H9 (cell line): ENCODE measurements around the gene SPATS2. TPM values are rescaled to one million over a fixed set of nuclear protein-coding genes. Genes with fewer than 3 reads are reported as not detected.

Experiments used
- DNase-seq: peaks from one replicate; pipeline ENCODE4 v3.0.0-alpha.2; 2017
- H2AFZ ChIP-seq: one replicate; pipeline ENCODE4 v1.6.1; 2013; ENCODE audit warnings: mild to moderate bottlenecking, low read length, control low read depth, moderate library complexity
- H2AK5ac ChIP-seq: 2 replicates; pipeline ENCODE4 v1.6.1; 2013; ENCODE audit warnings: low read length, control low read depth, mixed read lengths; ENCODE audit not compliant: insufficient read length
- H2BK120ac ChIP-seq: one replicate; pipeline ENCODE4 v1.6.1; 2013; ENCODE audit warnings: low read depth, mild to moderate bottlenecking, low read length, control low read depth, inconsistent platforms; ENCODE audit not compliant: poor library complexity, severe bottlenecking
- H2BK12ac ChIP-seq: 2 replicates; pipeline ENCODE4 v1.6.1; 2013; ENCODE audit warnings: low read length, control low read depth, mixed read lengths, low read depth; ENCODE audit not compliant: insufficient read length
- H2BK15ac ChIP-seq: 2 replicates; pipeline ENCODE4 v1.6.1; 2013; ENCODE audit warnings: low read depth, low read length, control low read depth
- H2BK20ac ChIP-seq: one replicate; pipeline ENCODE4 v1.6.1; 2013; ENCODE audit warnings: low read depth, mild to moderate bottlenecking, low read length, control low read depth, inconsistent platforms; ENCODE audit not compliant: poor library complexity, severe bottlenecking
- H2BK5ac ChIP-seq: 2 replicates; pipeline ENCODE4 v1.6.1; 2013; ENCODE audit warnings: low read length, control low read depth, mixed read lengths; ENCODE audit not compliant: insufficient read length
- H3K14ac ChIP-seq: 2 replicates; pipeline ENCODE4 v1.6.1; 2013; ENCODE audit warnings: low read length, control low read depth; ENCODE audit not compliant: insufficient read depth
- H3K18ac ChIP-seq: 2 replicates; pipeline ENCODE4 v1.6.1; 2013; ENCODE audit warnings: low read depth, mild to moderate bottlenecking, mixed read lengths, low read length, control low read depth; ENCODE audit not compliant: insufficient read length
- H3K23ac ChIP-seq: 2 replicates; pipeline ENCODE4 v1.6.1; 2013; ENCODE audit warnings: low read length, control low read depth, mixed read lengths, low read depth; ENCODE audit not compliant: insufficient read length
- H3K23me2 ChIP-seq: 2 replicates; pipeline ENCODE4 v1.6.1; 2013; ENCODE audit warnings: low read depth, mild to moderate bottlenecking, mixed read lengths, low read length, control low read depth; ENCODE audit not compliant: insufficient read length, poor library complexity, severe bottlenecking
- H3K27ac ChIP-seq: 2 replicates; pipeline ENCODE4 v1.5.1; 2013; ENCODE audit warnings: low read length, control low read depth, mixed read lengths, low read depth; ENCODE audit not compliant: insufficient read length
- H3K27me3 ChIP-seq: 2 replicates; pipeline ENCODE4 v1.6.1; 2013; ENCODE audit warnings: low read length, control low read depth, inconsistent platforms; ENCODE audit not compliant: insufficient read depth
- H3K4ac ChIP-seq: 2 replicates; pipeline ENCODE4 v1.6.1; 2013; ENCODE audit warnings: low read depth, mild to moderate bottlenecking, control low read depth, inconsistent platforms, low read length, moderate library complexity
- H3K4me1 ChIP-seq: 2 replicates; pipeline ENCODE4 v1.6.1; 2013; ENCODE audit warnings: low read length, control low read depth, inconsistent platforms; ENCODE audit not compliant: insufficient read depth
- H3K4me2 ChIP-seq: 2 replicates; pipeline ENCODE4 v1.6.1; 2013; ENCODE audit warnings: low read length, control low read depth, mixed read lengths; ENCODE audit not compliant: insufficient read length, insufficient read depth
- H3K56ac ChIP-seq: 2 replicates; pipeline ENCODE4 v1.6.1; 2013; ENCODE audit warnings: low read depth, mild to moderate bottlenecking, mixed read lengths, low read length, control low read depth; ENCODE audit not compliant: insufficient read length
- H3K79me1 ChIP-seq: 2 replicates; pipeline ENCODE4 v1.6.1; 2013; ENCODE audit warnings: low read depth, mild to moderate bottlenecking, moderate library complexity, low read length, control low read depth, inconsistent platforms; ENCODE audit not compliant: insufficient read depth, poor library complexity, severe bottlenecking
- H3K79me2 ChIP-seq: 2 replicates; pipeline ENCODE4 v1.6.1; 2013; ENCODE audit warnings: low read length, control low read depth, inconsistent platforms; ENCODE audit not compliant: insufficient read depth
- H3K9ac ChIP-seq: 2 replicates; pipeline ENCODE4 v1.6.1; 2013; ENCODE audit warnings: low read length, control low read depth, mixed read lengths; ENCODE audit not compliant: insufficient read length; ENCODE audit errors: extremely low read depth
- H3K9me3 ChIP-seq: one replicate; pipeline ENCODE4 v1.6.1; 2013; ENCODE audit warnings: low read depth, low read length, inconsistent platforms; ENCODE audit not compliant: control insufficient read depth
- H3T11ph ChIP-seq: one replicate; pipeline ENCODE4 v1.6.1; 2013; ENCODE audit warnings: mild to moderate bottlenecking, low read length, control low read depth, inconsistent platforms
- H4K20me1 ChIP-seq: one replicate; pipeline ENCODE4 v1.6.1; 2013; ENCODE audit not compliant: control insufficient read depth, insufficient read length, insufficient read depth
- H4K5ac ChIP-seq: 2 replicates; pipeline ENCODE4 v1.6.1; 2013; ENCODE audit warnings: low read depth, mild to moderate bottlenecking, mixed read lengths, low read length, control low read depth; ENCODE audit not compliant: insufficient read length
- H4K8ac ChIP-seq: replicated peaks from 2 replicates; pipeline ENCODE4 v1.6.1; 2013; ENCODE audit warnings: low read length, control low read depth, mixed read lengths, low read depth; ENCODE audit not compliant: insufficient read length
- H4K91ac ChIP-seq: 2 replicates; pipeline ENCODE4 v1.6.1; 2013; ENCODE audit warnings: low read depth, mild to moderate bottlenecking, moderate library complexity, mixed read lengths, low read length, control low read depth; ENCODE audit not compliant: insufficient read length
- H3K27ac Mint-ChIP-seq, 3 experiments: 2 replicates in 2 of 3; 3 replicates in 1 of 3; pipeline ENCODE4 v1.8.0; 2020 to 2021; ENCODE audit warnings: mixed read lengths in 3 of 3, mild to moderate bottlenecking in 1 of 3, moderate library complexity in 1 of 3
- H3K27me3 Mint-ChIP-seq: 2 replicates; pipeline ENCODE4 v1.8.0; 2021; ENCODE audit warnings: low read depth, mild to moderate bottlenecking, moderate library complexity, mixed read lengths
- H3K36me3 Mint-ChIP-seq, 3 experiments: 2 replicates in 2 of 3; 3 replicates in 1 of 3; pipeline ENCODE4 v1.8.0; 2020 to 2021; ENCODE audit warnings: low read depth in 3 of 3, mixed read lengths in 3 of 3; ENCODE audit not compliant: insufficient read depth in 1 of 3
- H3K4me1 Mint-ChIP-seq, 2 experiments: 2 replicates each; pipeline ENCODE4 v1.8.0; 2020; ENCODE audit warnings: mixed read lengths in 2 of 2
- H3K4me3 Mint-ChIP-seq, 2 experiments: 2 replicates in 1 of 2; 3 replicates in 1 of 2; pipeline ENCODE4 v1.8.0; 2020 to 2021; ENCODE audit warnings: mild to moderate bottlenecking in 2 of 2, mixed read lengths in 2 of 2, moderate library complexity in 1 of 2
- H3K9me3 Mint-ChIP-seq, 2 experiments: 2 replicates in 1 of 2; 3 replicates in 1 of 2; pipeline ENCODE4 v1.8.0; 2020; ENCODE audit warnings: mild to moderate bottlenecking in 2 of 2, mixed read lengths in 2 of 2, moderate library complexity in 1 of 2
- WGBS: extraction: QIAGEN DNeasy Blood & Tissue Kit; methylation state at CpG from one replicate; pipeline ENCODE4 v1.1.7; 2013; ENCODE audit warnings: missing lambda C conversion rate, low lambda C conversion rate, mixed read lengths; ENCODE audit not compliant: insufficient read length; ENCODE audit errors: extremely low coverage; 5-methylcytosine and 5-hydroxymethylcytosine counted together
- total RNA-seq: library from RNA; stranded (reverse); gene quantifications from 2 replicates; pipeline ENCODE4 v1.2.1, GENCODE V29; 2021
- TF ChIP-seq, protein P1 (sequence below): fragments of 200-600 bp; sonication (generic); conservative IDR thresholded peaks from 3 replicates; pipeline ENCODE4 v1.8.0; 2021; ENCODE audit warnings: antibody characterized with exemption, mild to moderate bottlenecking

Gene SPATS2
- total RNA-seq, 1 experiment from 2014 or later: 17.1 TPM

DNA sequence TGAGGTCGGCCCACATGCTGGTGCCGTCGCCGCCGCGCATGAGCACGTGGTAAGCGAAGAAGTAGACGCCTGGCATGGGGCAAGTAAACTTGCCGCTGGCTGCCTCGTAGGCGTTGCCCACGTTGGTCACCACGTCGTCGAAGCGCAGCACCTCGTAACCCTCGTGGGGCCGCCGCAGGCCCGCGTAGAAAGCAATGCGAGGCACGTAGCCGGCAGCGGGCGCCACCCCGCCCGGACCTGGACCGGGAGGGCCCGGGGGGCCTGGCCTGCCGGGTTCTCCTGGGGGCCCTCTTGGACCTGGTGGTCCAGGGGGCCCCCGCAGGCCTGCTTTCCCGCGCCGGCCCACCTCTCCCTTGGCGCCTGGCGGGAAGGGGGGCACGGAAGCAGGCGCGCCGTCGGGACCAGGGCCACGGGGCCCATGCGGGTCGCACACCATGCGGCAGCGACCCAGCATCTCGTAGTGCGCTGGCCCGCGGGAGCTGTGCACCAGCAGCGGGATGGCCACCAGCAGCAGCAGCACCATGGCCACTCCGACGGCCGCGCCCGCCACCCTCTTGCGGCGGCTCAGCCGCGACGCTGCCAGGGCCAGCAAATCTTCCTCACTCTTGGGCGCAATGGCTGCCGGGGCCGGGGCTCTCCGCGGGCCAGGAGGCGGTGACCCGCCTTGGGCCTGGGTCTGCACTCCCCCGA is 31.2 kb upstream of the SPATS2 start:
- peaks cover 4% of the 10 kb centered on the region; the same call in 1 of the 2 replicates for H3K4me1 ChIP-seq
- no CpG with 5 or more reads among the region's 72 CpGs for WGBS
- no peak overlapping the region for H2BK15ac ChIP-seq
- no peak overlapping the region for H2BK20ac ChIP-seq
- no peak overlapping the region for H4K91ac ChIP-seq
- H3K27ac ChIP-seq: no peak overlapping the region
- H2BK5ac ChIP-seq: no peak overlapping the region
- peaks cover 9% of the 10 kb centered on the region for H3K23me2 ChIP-seq
- peaks cover 34 to 45% of the 10 kb centered on the region in 2 experiments for H3K4me1 Mint-ChIP-seq
- no peak overlapping the region for H3K23ac ChIP-seq
- H3K79me1 ChIP-seq: no peaks in the 10 kb centered on the region
- no peak overlapping the region for H4K5ac ChIP-seq
- no peaks in the 10 kb centered on the region for H3K79me2 ChIP-seq
- TF ChIP-seq, protein P1, sequence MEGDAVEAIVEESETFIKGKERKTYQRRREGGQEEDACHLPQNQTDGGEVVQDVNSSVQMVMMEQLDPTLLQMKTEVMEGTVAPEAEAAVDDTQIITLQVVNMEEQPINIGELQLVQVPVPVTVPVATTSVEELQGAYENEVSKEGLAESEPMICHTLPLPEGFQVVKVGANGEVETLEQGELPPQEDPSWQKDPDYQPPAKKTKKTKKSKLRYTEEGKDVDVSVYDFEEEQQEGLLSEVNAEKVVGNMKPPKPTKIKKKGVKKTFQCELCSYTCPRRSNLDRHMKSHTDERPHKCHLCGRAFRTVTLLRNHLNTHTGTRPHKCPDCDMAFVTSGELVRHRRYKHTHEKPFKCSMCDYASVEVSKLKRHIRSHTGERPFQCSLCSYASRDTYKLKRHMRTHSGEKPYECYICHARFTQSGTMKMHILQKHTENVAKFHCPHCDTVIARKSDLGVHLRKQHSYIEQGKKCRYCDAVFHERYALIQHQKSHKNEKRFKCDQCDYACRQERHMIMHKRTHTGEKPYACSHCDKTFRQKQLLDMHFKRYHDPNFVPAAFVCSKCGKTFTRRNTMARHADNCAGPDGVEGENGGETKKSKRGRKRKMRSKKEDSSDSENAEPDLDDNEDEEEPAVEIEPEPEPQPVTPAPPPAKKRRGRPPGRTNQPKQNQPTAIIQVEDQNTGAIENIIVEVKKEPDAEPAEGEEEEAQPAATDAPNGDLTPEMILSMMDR: no peak
- no peaks in the 10 kb centered on the region for H4K20me1 ChIP-seq
- no peak overlapping the region for H2BK120ac ChIP-seq
- peak overlapping the region; percentile 46 for H3K4me2 ChIP-seq
- peak overlapping the region; percentile 49 to 57; a peak in 2 of 5 replicates for H3K4me3 Mint-ChIP-seq
- H3K14ac ChIP-seq: no peak overlapping the region
- peaks cover 0 to 3% of the 10 kb centered on the region in 2 experiments; a peak in 2 of 5 replicates for H3K9me3 Mint-ChIP-seq
- no peak overlapping the region for H2AFZ ChIP-seq
- H3K9me3 ChIP-seq: no peaks in the 10 kb centered on the region
- H3K9ac ChIP-seq: no peak overlapping the region
- no peak overlapping the region for H3T11ph ChIP-seq
- no peak overlapping the region for H2AK5ac ChIP-seq
- H2BK12ac ChIP-seq: no peak overlapping the region
- H3K27me3 Mint-ChIP-seq: peaks cover 87% of the 10 kb centered on the region
- H3K36me3 Mint-ChIP-seq: peaks cover 0 to 7% (median 6%) of the 10 kb centered on the region in 3 experiments; a peak in 5 of 7 replicates
- H3K27me3 ChIP-seq: peaks cover 62% of the 10 kb centered on the region
- H3K27ac Mint-ChIP-seq: no peak overlapping the region
- no peak overlapping the region for H3K56ac ChIP-seq
- H4K8ac ChIP-seq: no peak overlapping the region
- no peak overlapping the region for H3K4ac ChIP-seq
- H3K18ac ChIP-seq: no peak overlapping the region
- DNase-seq: no peak
